Left forelimb (tissue), 1 donor: ENCODE data around the gene CLTCL1.
A peak's percentile ranks its signal among the peaks of the same experiment; 100 is the strongest.
"Not testable (repeated sequence)": the region's sequence is repeated elsewhere in the genome, so short reads cannot be mapped to it uniquely, and the experiment has no call there.

Experiments
- DNase-seq: peaks from one replicate; pipeline ENCODE4 v3.0.0-alpha.2; 2018; ENCODE audit warnings: low spot score

CLTCL1 gene

DNA sequence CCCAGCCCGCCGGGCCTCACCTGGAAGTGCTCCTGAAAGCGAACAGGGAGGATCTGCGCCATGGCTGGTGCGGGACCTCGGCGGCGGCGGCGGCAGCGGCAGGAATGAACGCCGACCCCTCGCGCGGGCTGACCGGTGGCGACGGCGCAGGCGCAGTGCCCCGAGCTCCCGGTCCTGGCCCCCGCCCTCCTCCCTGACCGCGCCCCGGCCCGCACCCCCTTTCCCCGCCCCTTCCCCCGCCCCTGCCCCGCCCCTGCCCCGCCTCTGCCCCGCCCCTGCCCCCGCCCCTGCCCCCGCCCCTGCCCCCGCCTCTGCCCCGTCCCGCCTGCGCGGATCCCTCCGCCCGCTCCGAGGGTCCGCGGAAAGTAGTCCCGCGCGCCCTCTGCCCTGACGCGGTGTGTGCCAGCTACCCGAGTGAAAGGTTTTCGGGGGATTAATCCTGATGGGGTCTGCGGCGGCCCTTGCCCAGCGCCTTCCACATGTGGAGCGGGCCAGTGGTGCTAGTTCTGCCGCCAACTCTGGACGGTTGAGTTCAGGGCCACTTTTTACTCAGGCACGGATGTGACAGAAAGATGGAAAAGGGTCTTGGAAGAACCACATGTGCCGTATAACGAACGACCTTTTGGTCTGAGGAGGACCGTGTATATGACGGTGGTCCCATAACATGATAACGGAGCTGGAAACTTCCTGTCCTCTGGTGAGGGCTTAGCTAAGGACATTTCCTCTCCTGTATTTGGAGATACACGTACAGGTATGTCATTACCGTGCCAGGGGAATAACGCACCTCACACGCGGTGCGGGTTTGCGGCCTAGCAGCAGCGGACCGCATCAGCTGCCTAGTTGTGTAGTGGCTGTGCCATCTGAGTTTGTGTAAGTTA is at the start of gene CLTCL1:
CLTCL1 (minus strand) TSS at position 140 of the 878 bp plus-strand sequence; CDS start at position 62, 78 bp downstream.
- DNase-seq: peak; percentile 90

DNA sequence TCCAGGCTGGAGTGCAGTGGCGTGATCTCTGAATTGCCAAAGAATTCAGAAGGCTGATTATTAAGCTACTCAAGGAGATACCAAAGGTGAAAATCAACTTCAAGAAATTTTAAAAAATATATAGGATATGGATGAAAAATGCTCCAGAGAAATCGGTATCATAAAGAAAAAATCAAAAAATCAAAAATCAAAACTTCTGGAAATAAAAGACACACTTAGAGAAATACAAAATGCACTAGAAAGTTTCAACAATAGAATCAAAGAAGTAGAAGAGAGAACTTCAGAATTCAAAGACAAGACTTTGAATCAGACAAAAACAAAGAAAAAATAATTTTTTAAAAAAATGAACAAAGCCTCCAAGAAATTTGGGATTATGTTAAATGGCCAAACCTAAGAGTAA is 45.6 kb upstream of the CLTCL1 start:
- no peak for DNase-seq

DNA sequence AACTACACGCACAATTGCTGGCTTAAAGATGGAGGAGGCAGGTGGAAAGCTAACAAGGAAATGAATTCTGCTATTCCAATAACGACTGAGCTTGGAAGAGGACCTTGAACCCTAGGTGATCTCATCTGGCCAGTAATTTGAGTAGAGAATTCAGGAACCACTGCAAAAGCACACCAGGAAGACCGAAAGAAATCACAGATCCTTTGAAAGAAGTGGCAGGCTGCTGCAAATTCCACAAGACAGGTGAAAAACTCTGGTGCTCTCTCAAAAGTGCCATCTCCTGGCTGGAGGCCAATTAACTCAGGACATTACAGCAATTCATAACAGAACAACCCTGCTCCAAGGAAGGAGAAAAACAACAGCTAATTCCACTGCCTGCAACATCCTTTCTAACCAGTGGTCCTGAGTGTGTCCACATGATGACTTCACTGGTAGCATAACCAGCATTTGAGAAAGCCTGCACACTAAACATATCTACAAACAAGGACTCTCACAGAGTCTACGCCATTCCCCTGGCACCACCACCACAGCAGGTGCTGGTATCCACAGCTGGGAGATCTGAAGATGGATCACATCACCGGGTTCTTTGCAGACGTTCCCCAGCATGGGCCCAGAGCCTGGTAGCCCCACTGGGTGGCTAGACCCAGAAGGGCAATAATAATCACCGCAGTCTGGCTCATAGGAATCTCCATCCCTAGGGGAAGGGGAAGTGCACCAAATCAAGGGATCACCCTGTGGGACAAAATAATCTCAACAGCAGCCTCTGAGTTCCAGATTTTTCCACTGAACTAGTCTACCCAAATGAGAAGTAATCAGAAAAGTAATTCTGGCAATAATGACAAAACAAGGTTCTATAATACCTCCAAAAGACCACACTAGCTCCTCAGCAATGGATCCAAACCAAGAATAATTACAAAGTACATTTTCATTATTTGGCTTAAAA is 44.9 kb upstream of the CLTCL1 start:
- DNase-seq: no peak

DNA sequence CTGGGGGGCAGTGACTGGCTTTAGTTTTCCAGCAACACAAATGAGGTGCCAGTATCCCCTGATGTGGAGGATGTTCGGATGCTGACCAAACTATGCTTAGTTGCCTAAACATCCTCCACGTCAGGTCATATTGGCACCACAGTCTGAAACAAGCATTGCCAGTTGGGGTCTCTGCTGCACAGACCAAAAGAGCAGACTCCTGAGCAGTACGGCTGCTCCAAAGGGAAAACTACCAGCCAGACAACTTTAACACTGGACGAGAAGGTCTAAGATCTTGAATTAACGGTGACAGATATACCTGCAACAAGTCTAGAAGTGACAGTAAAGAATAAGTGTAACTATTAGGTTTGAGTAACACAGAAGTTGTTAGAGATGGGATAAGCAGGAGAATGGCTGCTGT is 40.5 kb upstream of the CLTCL1 start:
- DNase-seq: no peak

DNA sequence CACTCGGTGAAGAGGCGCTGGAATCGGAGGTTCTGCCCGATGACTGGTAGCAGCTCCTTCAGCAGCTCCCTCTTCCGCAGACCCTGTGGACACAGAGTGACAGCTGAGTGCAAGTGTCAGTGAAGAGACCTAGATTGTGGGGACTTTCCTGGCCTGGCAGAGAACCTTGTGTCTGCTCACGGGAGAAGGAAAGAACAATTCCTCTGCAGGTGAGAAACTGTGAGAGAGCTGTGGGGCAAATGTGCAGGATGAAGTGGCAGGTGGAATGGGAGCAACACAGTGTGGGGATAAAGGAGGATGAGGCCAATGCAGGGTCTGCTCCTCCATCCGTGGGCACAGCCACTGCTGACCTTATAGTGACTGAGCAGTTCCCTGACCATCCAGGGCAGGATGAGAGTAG is 40.0 kb upstream of the CLTCL1 start:
- no peak for DNase-seq

DNA sequence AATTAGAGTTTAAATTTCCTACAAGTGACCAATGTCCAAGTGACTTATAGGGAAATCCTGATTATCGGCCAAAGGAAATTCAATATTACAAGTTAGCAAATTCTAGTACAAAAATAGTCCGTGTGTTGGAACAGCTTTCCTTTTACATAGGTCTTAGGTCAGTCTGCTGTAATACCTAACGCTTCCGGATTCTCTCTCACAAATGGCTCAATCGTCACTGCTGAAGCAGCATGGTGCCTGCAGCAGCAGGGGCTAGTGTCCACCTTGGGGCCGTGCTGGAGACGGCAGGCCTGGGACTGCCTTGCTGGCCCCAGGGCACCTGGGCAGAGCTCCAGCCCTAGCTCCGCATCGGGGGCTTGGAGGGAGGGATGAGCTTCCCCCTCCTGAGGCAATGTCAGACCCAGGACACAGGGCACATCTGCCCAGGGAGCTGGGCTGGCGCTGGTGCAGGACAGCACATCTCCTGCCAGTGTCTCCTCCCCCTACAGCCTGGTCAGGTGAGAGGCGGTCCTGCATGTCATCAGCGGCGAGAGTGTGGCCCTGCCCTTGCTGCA is 39.4 kb upstream of the CLTCL1 start:
- DNase-seq: no peak

DNA sequence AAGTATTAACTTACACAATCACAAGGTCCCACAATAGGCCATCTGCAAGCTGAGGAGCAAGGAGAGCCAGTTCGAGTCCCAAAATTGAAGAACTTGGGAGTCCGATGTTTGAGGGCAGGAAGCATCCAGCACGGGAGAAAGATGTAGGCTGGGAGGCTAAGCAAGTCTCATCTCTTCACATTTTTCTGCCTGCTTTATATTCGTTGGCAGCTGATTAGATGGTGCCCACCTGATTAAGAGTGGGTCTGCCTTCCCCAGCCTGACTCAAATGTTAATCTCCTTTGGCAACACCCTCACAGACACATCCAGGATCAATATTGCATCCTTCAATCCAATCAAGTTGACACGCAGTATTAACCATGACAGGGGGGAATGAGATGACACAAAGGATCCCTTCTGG is 38.7 kb upstream of the CLTCL1 start:
- not testable (repeated sequence) for DNase-seq

DNA sequence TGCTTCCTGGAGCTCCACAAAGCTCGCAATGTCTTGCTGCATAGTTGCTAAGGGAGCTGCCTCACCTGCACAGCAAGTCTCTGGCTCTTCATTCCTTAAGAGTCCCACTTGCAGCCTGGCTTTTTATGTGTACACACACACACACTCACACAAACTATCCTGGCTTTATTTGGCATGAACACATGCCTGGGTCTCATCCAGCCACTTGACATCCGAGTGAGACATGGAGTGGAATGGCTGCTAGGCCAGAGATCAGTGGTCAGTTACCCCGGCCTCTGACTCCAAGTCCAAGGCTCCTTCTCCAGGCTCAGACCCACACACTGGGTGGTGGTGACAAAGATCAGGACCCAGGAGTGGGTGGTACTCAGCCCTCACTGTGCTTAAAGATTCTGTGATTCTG is 37.9 kb upstream of the CLTCL1 start:
- DNase-seq: no peak

DNA sequence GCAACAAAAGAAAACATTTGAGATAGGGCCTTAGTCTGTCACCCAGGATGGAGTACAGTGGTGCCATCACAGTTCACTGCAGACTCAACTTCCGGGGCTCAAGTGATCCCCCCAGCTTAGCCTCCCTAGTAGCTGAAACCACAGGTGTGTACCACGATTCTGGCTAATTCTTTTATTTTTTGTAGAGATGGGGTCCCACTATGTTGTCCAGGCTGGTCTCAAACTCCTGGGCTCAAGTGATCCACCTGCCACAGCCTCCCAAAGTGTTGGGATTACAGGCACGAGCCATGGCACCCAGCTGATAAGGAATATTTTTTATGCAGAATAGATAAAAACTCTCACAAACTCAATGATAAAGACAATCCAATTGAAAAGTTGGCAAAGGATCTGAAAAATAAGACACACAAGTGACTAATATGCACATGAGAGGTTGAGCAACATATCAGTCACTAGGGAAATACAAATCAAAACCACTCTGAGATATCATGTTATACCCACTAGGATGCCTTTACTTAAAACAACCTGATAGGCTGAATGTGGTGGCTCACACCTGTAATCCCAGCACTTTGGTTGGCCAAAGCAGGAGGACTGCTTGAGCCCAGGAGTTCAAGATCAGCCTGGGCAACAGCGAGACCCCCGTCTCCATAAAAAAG is 33.9 kb upstream of the CLTCL1 start:
- no peak for DNase-seq

DNA sequence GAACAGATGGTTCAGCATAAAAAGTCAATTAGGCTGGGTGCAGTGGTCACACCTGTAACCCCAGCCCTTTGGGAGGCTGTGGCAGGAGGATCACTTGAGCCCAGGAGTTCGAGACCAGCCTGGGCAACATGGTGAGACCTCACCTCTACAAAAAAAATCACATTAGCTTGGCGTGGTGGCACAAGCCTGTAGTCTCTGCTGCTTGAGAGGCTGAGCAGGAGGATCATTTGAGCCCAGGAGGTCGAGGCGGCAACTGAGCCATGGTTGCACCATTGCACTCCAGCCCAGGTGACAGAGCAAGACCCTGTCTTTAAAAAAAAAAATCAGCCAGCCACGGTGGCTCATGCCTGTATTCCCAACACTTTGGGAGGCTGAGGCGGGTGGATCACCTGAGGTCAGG is 31.9 kb upstream of the CLTCL1 start:
- not testable (repeated sequence) for DNase-seq

DNA sequence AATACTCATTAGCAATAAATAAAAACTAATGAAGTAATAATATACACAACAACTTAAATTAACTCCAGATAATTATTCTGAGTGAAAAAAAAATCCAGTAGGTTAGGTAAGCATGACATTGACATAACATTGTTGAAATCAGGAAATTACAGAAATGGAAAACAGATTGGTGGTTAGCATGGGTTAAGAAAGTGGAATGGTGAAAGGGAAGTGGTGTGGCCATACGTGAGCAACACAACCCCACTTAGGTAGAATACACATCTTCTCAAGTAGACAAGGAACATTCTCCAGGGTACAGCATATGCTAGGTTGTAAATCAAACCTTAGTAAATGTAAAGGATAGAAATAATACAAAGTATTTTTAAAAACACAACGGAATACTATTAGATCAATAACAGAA is 30.2 kb upstream of the CLTCL1 start:
- DNase-seq: no peak

DNA sequence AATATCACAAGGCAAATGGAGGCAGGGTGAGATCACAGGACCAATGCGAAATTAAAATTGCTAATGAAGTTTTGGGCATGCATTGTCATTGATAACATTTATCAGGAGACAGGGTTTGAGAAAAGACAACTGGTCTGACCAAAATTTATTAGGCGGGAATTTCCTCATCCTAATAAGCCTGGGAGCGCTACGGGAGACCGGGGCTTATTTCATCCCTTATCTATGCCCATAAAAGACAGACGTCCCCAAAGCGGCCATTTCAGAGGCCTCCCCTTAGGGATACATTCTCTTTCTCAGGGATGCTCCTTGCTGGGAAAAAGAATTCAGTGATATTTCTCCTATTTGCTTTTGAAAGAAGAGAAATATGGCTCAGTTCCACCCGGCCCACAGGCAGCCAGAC is 28.6 kb upstream of the CLTCL1 start:
- not testable (repeated sequence) for DNase-seq

DNA sequence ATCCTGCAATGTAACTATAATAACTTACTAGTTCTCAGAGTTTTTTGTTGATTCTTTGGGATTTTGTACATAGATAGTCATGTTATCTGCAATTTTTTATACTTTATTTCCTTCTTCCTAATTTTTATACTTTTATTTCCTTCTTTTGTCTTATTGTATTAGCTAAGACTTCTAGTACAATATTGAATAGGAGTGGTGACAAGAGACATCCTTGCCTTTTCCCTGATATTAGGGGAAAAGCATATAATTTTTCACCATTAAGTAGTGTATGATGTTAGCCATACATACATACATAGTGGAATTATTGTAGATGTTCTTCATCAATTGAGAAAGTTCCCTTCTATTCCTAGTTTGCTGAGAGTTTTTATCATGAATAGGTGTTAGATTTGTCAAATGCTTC is 27.8 kb upstream of the CLTCL1 start:
- no peak for DNase-seq

DNA sequence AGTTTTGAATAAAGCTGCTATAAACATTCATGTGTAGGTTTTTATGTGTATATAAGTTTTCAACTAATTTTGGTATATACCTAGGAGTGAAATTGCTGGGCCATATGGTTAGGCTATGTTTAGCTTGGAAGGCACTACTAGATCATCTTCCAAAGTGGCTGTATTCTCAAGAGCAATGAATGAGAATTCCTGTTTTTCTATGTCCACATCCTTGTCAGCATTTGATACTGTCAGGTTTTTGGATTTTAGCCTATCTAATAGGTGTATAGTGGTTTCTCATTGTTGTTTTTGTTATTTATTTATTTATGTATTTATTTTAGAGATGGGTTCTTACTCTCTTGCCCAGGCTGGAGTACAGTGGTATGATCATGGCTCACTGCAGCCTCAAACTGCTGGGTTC is 26.3 kb upstream of the CLTCL1 start:
- no peak for DNase-seq

DNA sequence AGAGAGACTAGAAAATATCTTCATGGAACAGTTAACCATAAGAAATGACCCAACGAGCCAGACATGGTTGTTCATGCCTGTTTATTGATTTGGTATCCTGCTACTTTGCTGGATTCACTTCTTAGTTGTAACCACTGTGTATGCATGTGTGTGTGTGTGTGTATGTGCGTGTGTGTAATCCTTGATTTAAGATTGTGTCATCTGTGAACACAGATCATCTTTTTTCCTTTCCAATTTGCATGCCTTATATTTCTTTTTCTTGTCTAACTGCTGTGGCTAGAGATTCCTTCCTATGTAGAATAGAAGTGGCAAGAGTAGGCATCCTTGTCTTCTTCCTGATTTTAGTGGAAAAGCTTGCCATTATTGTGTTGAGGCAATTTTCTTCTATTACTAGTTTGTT is 16.4 kb upstream of the CLTCL1 start:
- no peak for DNase-seq

DNA sequence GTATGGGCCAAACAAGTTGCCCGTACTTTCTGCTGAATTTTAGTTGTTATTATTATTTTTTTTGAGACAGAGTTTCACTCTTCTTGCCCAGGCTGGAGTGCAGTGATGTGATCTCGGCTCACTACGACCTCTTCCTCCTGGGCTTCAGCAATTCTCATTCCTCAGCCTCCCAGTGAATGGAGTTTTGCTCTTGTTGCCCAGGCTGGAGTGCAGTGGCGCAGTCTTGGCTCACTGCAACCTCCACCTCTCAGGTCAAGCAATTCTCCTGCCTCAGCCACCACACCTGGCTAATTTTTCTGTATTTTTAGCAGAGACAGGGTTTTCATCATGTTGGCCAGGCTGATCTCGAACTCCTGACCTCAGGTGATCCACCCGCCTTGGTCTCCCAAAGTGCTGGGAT is 15.0 kb upstream of the CLTCL1 start:
- not testable (repeated sequence) for DNase-seq

DNA sequence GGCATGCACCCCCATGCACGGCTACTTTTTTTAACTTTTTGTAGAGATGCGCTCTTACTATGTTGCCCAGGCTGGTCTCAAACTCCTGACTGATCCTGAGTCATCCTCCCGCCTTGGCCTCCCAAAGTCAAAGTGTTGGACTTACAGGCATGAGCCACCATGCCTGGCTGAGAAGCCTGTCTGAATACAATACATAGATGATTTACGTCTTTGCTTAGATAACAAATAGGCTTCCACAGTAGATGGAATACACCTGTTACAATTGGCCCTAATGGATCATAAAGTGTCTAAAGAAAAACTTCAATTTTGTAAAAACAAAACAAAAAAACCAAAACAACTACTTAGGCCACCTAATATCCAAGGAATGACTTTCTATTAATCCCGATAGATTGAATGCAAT is 13.0 kb upstream of the CLTCL1 start:
- DNase-seq: no peak

DNA sequence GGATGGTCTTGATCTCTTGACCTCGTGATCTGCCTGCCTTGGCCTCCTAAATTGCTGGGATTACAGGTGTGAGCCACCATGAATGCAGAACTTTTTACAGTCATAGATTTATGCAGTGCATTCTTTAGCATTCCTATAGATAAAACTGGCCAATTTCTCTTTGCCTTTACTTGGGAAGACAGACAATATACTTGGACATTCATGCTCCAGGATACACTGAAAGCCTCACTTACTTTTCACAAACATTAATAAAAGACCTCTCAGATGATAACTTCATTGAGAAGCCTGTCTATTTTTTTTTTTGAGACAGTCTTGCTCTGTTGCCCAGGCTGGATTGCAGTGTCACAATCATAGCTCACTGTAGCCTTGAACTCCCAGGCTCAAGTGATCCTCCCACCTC is 12.3 kb upstream of the CLTCL1 start:
- no peak for DNase-seq

DNA sequence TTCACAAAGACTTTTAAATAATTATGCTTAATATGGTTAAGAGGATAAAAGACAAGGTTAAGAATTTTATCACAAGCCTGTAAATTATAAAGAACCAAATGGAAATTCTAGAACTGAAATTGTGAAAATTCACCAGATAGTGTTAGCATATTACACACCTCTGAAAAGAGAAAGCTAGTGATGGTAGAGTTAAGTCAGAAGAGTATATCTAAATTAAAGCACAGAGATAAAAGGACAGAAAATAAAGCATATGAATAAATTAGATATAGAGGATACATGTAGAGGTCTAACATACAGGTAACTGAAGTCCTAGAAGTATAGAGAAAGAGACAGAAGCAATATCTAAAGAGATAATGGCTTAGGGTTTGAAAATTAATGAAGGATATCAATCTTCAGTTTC is 4.2 kb upstream of the CLTCL1 start:
- DNase-seq: no peak

DNA sequence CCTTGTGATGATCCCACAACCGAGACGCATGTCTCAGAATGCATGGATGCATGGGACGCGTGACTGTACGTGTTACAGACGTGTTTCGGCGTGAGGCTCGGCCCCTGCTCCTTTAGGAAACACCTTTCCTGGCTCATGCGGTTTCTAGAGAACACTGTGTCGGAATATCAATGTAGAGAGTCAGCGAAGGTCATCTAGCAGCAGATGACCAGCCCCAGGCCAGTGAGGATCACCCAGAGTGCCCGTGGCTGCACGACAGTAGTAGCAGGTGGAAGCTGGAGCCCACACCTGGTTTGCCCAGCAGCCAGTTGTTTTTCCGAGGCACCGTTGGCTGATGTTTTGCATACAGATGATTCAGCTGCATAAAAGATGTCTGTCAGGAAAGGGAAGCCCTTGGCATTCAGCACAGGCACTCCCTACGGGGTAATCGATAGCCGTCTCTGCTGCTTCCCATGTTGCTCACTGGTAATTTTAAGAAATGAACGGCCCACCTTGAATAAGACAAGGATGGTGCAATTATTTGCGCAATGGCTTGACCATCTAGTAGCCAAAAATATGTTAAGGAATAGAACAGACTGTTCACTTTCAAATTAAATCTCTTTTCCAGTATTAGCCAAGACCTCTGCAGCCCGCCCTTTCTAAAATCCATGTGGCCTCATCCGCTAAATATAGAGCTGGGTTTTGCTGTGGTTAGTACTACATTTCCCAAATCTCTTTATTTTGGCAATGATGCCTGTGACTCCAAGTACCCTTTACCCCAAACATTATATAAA is 1.1 kb upstream of the CLTCL1 start:
- no peak for DNase-seq

DNA sequence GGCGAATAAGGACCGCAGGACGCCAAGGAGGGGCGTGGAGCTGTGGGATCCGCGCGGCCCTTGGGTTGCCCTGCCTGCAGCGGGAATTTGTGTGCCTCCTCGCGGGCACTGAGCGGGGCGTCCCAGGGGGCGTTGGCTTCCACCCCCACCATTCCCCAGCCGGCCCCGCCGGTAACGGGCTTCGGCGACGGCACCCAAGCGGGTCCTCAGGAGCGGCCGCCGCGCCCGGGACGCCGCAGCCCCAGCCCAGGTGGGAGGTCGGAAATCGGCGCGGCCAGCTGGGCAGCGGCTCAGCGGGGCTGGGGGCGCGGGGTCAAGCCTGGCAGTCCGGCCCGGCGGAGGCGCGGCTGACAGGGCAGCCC is 320 bp downstream of the CLTCL1 start:
- peak; percentile 68 for DNase-seq
